ENCODE results near the gene GBX1.
A peak's percentile ranks its signal among the peaks of the same experiment; 100 is the strongest.

The GBX1 gene

GRCh38 chr7:151123158-151123821, 44.2 kb downstream of the GBX1 start:
- H3K27ac ChIP-seq = peak overlapping the region; percentile 10; the same call in 1 of the 2 replicates
- TF ChIP-seq, protein P1, sequence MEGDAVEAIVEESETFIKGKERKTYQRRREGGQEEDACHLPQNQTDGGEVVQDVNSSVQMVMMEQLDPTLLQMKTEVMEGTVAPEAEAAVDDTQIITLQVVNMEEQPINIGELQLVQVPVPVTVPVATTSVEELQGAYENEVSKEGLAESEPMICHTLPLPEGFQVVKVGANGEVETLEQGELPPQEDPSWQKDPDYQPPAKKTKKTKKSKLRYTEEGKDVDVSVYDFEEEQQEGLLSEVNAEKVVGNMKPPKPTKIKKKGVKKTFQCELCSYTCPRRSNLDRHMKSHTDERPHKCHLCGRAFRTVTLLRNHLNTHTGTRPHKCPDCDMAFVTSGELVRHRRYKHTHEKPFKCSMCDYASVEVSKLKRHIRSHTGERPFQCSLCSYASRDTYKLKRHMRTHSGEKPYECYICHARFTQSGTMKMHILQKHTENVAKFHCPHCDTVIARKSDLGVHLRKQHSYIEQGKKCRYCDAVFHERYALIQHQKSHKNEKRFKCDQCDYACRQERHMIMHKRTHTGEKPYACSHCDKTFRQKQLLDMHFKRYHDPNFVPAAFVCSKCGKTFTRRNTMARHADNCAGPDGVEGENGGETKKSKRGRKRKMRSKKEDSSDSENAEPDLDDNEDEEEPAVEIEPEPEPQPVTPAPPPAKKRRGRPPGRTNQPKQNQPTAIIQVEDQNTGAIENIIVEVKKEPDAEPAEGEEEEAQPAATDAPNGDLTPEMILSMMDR (conservative IDR thresholded peaks at IDR 0.05) = no peak

DNA sequence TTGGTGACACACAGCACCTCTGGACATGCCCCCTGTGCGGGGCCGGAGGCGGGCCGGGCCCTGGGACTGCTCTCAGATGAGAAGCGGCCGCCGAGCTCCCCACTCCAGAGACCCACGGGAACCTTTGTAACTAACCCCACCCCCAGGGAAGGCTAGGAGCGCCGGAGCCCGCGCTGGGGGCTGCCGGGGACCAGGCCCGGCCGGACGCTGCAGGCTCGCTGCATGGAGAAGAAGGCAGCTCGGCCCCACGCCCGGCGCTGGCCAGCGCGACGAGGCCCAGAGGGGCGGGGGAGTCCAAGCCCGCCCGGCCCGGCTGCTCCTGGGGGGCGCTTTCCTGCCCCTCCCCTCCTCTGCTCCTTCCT, 44.7 kb downstream of the GBX1 start:
- TF ChIP-seq, protein P1 (conservative IDR thresholded peaks at IDR 0.05) = no peak
- peak overlapping the region; percentile 10; the same call in 1 of the 2 replicates for H3K27ac ChIP-seq

GRCh38 chr7:151122276-151122675, 45.2 kb downstream of the GBX1 start:
- H3K27ac ChIP-seq = no peak overlapping the region
- TF ChIP-seq, protein P1 (conservative IDR thresholded peaks at IDR 0.05) = peak; percentile 51

DNA sequence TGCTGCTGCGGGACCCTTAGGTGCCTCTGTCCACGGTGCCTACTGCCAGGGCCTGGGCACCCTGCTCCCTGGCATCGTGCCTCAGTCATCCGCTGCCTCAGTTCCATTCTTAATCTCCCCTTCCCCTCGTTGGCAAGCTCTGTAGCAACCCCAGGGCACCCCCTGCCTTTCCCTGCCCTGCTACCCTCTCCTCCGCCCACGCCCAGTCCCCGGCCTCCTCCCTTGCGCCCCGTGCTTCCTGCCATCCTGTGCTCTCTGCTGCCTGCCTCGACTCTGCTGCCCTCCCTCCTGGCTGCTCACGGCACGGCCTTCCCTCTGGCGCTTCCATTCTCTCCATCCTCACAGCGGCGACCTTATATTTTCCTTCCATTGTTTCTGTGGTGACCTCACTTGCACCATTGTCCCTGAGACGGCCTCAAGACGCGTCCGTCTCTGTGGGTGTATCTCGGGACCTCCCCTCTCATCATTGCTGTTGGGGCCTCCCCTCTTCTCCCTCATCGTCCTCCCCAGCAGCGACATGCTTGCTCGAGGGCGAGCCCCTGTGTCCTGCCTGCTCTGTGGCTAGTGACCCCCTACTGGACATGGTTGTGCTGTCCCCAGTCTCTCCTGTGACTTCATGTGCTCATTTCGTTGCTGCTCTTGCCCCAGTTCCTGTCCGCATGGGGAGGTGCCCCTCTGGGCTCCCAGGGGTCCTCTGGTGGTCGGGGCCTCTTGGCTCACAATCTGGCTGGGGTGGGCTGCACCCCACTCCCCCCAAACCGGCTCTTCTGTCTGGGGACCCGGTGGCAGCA, 45.9 kb downstream of the GBX1 start:
- TF ChIP-seq, protein P1 (conservative IDR thresholded peaks at IDR 0.05) = no peak
- H3K27ac ChIP-seq = no peak overlapping the region

GRCh38 chr7:151120896-151121295, 46.6 kb downstream of the GBX1 start:
- TF ChIP-seq, protein P1 (conservative IDR thresholded peaks at IDR 0.05) = no peak
- H3K27ac ChIP-seq = no peak overlapping the region

GRCh38 chr7:151119902-151120301, 47.6 kb downstream of the GBX1 start:
- no peak overlapping the region for H3K27ac ChIP-seq
- TF ChIP-seq, protein P1 (conservative IDR thresholded peaks at IDR 0.05) = no peak

DNA sequence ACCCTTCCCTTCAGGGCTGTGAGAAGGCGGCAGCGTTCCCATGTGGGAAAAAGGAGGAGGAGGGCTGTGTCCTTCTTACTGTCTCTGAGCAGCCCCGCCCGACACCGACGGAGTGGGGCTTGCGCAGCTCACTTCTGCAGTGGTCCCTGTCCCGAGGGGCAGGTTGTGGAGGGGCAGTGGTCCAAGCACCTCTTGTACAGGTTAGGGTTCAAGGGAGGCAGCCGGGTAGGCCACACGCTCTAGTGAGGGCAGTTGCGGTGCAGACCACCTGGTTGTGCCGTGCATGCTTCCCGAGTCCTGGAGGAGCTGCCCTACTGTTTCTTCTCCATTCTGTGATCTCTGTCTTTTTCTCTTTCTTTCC, 48.5 kb downstream of the GBX1 start:
- H3K27ac ChIP-seq = no peak overlapping the region
- TF ChIP-seq, protein P1 (conservative IDR thresholded peaks at IDR 0.05) = no peak
